Prostate gland (tissue), 2 donors: Measurements from ENCODE around the gene FUT8. TPM values are rescaled to one million over a fixed set of nuclear protein-coding genes. Genes with fewer than 3 reads are reported as not detected.

Experiments
- DNase-seq: peaks from one replicate; pipeline ENCODE4 v3.0.0-alpha.2; 2019; ENCODE audit warnings: low spot score
- H3K27ac ChIP-seq, 2 donors: fragments of 200-600 bp; sonication (generic); 2 replicates each; pipeline ENCODE4 v1.5.1; 2017 to 2019
- H3K27me3 ChIP-seq: fragments of 200-600 bp; sonication (generic); replicated peaks from 2 replicates; pipeline ENCODE4 v1.5.1; 2019; ENCODE audit not compliant: insufficient read depth
- H3K36me3 ChIP-seq, 2 donors: fragments of 200-600 bp; sonication (generic); 1 replicate in 1 of 2; 2 replicates in 1 of 2; pipeline versions ENCODE4 v1.5.1 to v1.8.1; 2017 to 2019
- H3K4me1 ChIP-seq: fragments of 200-600 bp; sonication (generic); replicated peaks from 2 replicates; pipeline ENCODE4 v1.5.1; 2019
- H3K4me3 ChIP-seq, 2 donors: fragments of 200-600 bp; sonication (generic); 2 replicates each; pipeline ENCODE4 v1.5.1; 2017 to 2019
- H3K9me3 ChIP-seq: fragments of 200-600 bp; sonication (generic); 2 replicates; pipeline ENCODE4 v1.5.1; 2017
- CTCF ChIP-seq, 4 experiments: fragments of 200-600 bp in 2 of 4; fragments of 450-650 bp in 2 of 4; sonication (generic) in 2 of 4; IDR thresholded peaks; 1 replicate in 3 of 4; 2 replicates in 1 of 4; pipeline ENCODE4 v1.5.1; 2016 to 2019; ENCODE audit warnings: antibody characterized with exemption in 4 of 4, mild to moderate bottlenecking in 2 of 4, moderate library complexity in 2 of 4
- POLR2A ChIP-seq: fragments of 450-650 bp; IDR thresholded peaks from one replicate; pipeline ENCODE4 v1.6.1; 2016; ENCODE audit warnings: antibody characterized with exemption, mild to moderate bottlenecking
- POLR2AphosphoS5 ChIP-seq: sonication (generic); formaldehyde crosslinking; IDR thresholded peaks from one replicate; pipeline ENCODE4 v1.6.1; 2017; ENCODE audit warnings: antibody characterized with exemption
- WGBS: methylation state at CpG from one replicate; pipeline ENCODE4 v1.1.5; 2018; 5-methylcytosine and 5-hydroxymethylcytosine counted together
- intact Hi-C: fragments of 100-400 bp; cut with DNase I; formaldehyde crosslinking; loops from one replicate; pipeline ENCODE4 v1.14.2; 2022
- total RNA-seq, 2 donors: library from RNA; depleted of rRNA; stranded (reverse); fragments of >200 nt; gene quantifications; one replicate each; pipeline ENCODE4 v1.1.0, GENCODE V29; 2016

FUT8 gene
- total RNA-seq, 2 donors from 2014 or later, result 12.4 to 27.9 TPM

GRCh38 chr14:65718629-65719028 lies 306.1 kb downstream of the FUT8 start:
- no peak overlapping the region for H3K27ac ChIP-seq
- WGBS, result 96% methylated on average over 1 of the region's 1 CpG
- TF ChIP-seq POLR2A (no peak), CTCF (IDR thresholded peaks at IDR 0.05) (no peak), POLR2AphosphoS5 (no peak)
- no peaks in the 10 kb centered on the region for H3K9me3 ChIP-seq
- H3K4me3 ChIP-seq, result no peak overlapping the region
- intact Hi-C loops, result no loop called here
- DNase-seq, result no peak
- H3K36me3 ChIP-seq, result no peaks in the 10 kb centered on the region
- H3K27me3 ChIP-seq, result no peaks in the 10 kb centered on the region
- no peaks in the 10 kb centered on the region for H3K4me1 ChIP-seq

- no peaks in the 10 kb centered on the region for H3K27me3 ChIP-seq
- no peak overlapping the region for H3K27ac ChIP-seq
- no peak for DNase-seq
- H3K4me3 ChIP-seq, result no peak overlapping the region
- H3K4me1 ChIP-seq, result no peaks in the 10 kb centered on the region
- H3K9me3 ChIP-seq, result no peaks in the 10 kb centered on the region
- TF ChIP-seq POLR2A (no peak), POLR2AphosphoS5 (no peak), CTCF (IDR thresholded peaks at IDR 0.05) (no peak)
- no peaks in the 10 kb centered on the region for H3K36me3 ChIP-seq
- intact Hi-C loops, result no loop called here
- WGBS, result 100% methylated on average over 1 of the region's 1 CpG
Measured at GRCh38 chr14:65720171-65720570, 307.6 kb downstream of the FUT8 start.

- H3K4me1 ChIP-seq, result no peaks in the 10 kb centered on the region
- DNase-seq, result no peak
- H3K4me3 ChIP-seq, result no peak overlapping the region
- intact Hi-C loops, result no loop called here
- TF ChIP-seq POLR2AphosphoS5 (no peak), POLR2A (no peak), CTCF (IDR thresholded peaks at IDR 0.05) (no peak)
- 97% methylated on average over 5 of the region's 5 CpGs for WGBS
- H3K27ac ChIP-seq, result no peak overlapping the region
- no peaks in the 10 kb centered on the region for H3K27me3 ChIP-seq
- no peaks in the 10 kb centered on the region for H3K9me3 ChIP-seq
- no peaks in the 10 kb centered on the region for H3K36me3 ChIP-seq
Measured at GRCh38 chr14:65720743-65721142, 308.2 kb downstream of the FUT8 start.

GRCh38 chr14:65723348-65723747 lies 310.8 kb downstream of the FUT8 start:
- Histone ChIP-seq H3K36me3 (no peaks in the 10 kb centered on the region), H3K4me3 (no peak overlapping the region), H3K27ac (no peak overlapping the region), H3K4me1 (no peaks in the 10 kb centered on the region), H3K9me3 (no peaks in the 10 kb centered on the region), H3K27me3 (no peaks in the 10 kb centered on the region)
- TF ChIP-seq POLR2A (no peak), POLR2AphosphoS5 (no peak), CTCF (IDR thresholded peaks at IDR 0.05) (no peak)
- intact Hi-C loops, result no loop called here
- WGBS, result 42% methylated on average over 3 of the region's 3 CpGs
- DNase-seq, result no peak

- Histone ChIP-seq H3K9me3 (no peaks in the 10 kb centered on the region), H3K36me3 (no peaks in the 10 kb centered on the region), H3K4me3 (no peak overlapping the region), H3K27me3 (no peaks in the 10 kb centered on the region), H3K4me1 (no peaks in the 10 kb centered on the region), H3K27ac (no peak overlapping the region)
- 98% methylated on average over 3 of the region's 3 CpGs for WGBS
- DNase-seq, result no peak
- intact Hi-C loops, result no loop called here
- TF ChIP-seq CTCF (IDR thresholded peaks at IDR 0.05) (no peak), POLR2A (no peak), POLR2AphosphoS5 (no peak)
Measured at GRCh38 chr14:65728604-65729003, 316.1 kb downstream of the FUT8 start.
